Karpas-422 (cell line): ENCODE results near the gene RAB30. TPM values are rescaled to one million over a fixed set of nuclear protein-coding genes. Genes with fewer than 3 reads are reported as not detected.

Experiments used
- DNase-seq: peaks from one replicate; pipeline ENCODE4 v3.0.0-alpha.2; 2015
- H2AFZ ChIP-seq: fragments of 200-600 bp; sonication (generic); 2 replicates; pipeline ENCODE4 v1.6.1; 2014; ENCODE audit warnings: antibody characterized with exemption, low read length, mixed read lengths
- H3K27ac ChIP-seq: fragments of 200-600 bp; sonication (generic); 2 replicates; pipeline ENCODE4 v1.5.1; 2014; ENCODE audit warnings: mild to moderate bottlenecking, low read length, moderate library complexity
- H3K27me3 ChIP-seq: fragments of 200-600 bp; sonication (generic); 2 replicates; pipeline ENCODE4 v1.6.1; 2014; ENCODE audit warnings: low read length, mixed read lengths
- H3K36me3 ChIP-seq: fragments of 200-600 bp; sonication (generic); 2 replicates; pipeline ENCODE4 v1.6.1; 2014; ENCODE audit warnings: low read length, mixed read lengths; ENCODE audit not compliant: insufficient read depth
- H3K4me1 ChIP-seq: fragments of 200-600 bp; sonication (generic); 2 replicates; pipeline ENCODE4 v1.6.1; 2014; ENCODE audit warnings: mild to moderate bottlenecking, low read length, mixed read lengths
- H3K4me2 ChIP-seq: fragments of 200-600 bp; sonication (generic); 2 replicates; pipeline ENCODE4 v1.6.1; 2014; ENCODE audit warnings: low read length, low read depth, mild to moderate bottlenecking; ENCODE audit not compliant: poor library complexity, severe bottlenecking
- H3K4me3 ChIP-seq: fragments of 200-600 bp; sonication (generic); 2 replicates; pipeline ENCODE4 v1.5.1; 2014; ENCODE audit warnings: mild to moderate bottlenecking, antibody characterized with exemption, low read length, mixed read lengths
- H3K79me2 ChIP-seq: fragments of 200-600 bp; sonication (generic); 2 replicates; pipeline ENCODE4 v1.6.1; 2014; ENCODE audit warnings: mild to moderate bottlenecking, low read length, mixed read lengths
- H3K9ac ChIP-seq: fragments of 200-600 bp; sonication (generic); 2 replicates; pipeline ENCODE4 v1.6.0; 2014; ENCODE audit warnings: low read length
- H3K9me2 ChIP-seq: fragments of 200-600 bp; sonication (generic), shearing (Covaris generic); replicated peaks from 2 replicates; pipeline ENCODE4 v1.6.0; 2014; ENCODE audit warnings: mild to moderate bottlenecking, low read length, moderate library complexity; ENCODE audit not compliant: insufficient read depth
- H3K9me3 ChIP-seq: fragments of 300-700, 200-600 bp; sonication (generic); 2 replicates; pipeline ENCODE4 v1.6.1; 2014; ENCODE audit warnings: low read length, mixed read lengths
- H4K20me1 ChIP-seq: fragments of 200-600 bp; sonication (generic); 2 replicates; pipeline ENCODE4 v1.6.1; 2014; ENCODE audit warnings: mild to moderate bottlenecking, antibody characterized with exemption, low read length, low read depth; ENCODE audit not compliant: insufficient read depth
- total RNA-seq: library from RNA; depleted of rRNA; stranded (reverse); fragments of >200 nt; shearing (Covaris generic); gene quantifications from 2 replicates; pipeline ENCODE4 v1.2.3, GENCODE V29; 2014; ENCODE audit warnings: low replicate concordance; rRNA removed

The RAB30 gene, protein sequence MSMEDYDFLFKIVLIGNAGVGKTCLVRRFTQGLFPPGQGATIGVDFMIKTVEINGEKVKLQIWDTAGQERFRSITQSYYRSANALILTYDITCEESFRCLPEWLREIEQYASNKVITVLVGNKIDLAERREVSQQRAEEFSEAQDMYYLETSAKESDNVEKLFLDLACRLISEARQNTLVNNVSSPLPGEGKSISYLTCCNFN
- 66.5 and 66.7 TPM in 2 replicates for total RNA-seq

GRCh38 chr11:83071567-83072349 lies at the start of gene RAB30:
RAB30 (minus strand) TSS chr11:83071897; CDS start chr11:82997316, 74,581 bp downstream.
- H3K79me2 ChIP-seq: peaks cover 71% of the 10 kb centered on the region
- no peaks in the 10 kb centered on the region; the same call in 1 of the 2 replicates for H4K20me1 ChIP-seq
- peaks cover 35% of the 10 kb centered on the region for H3K36me3 ChIP-seq

GRCh38 chr11:83120327-83120726 lies 48.6 kb upstream of the RAB30 start:
- Histone ChIP-seq H3K36me3 (no peaks in the 10 kb centered on the region), H3K9ac (no peak overlapping the region), H2AFZ (peak overlapping the region; percentile 2; the same call in 1 of the 2 replicates), H3K79me2 (no peaks in the 10 kb centered on the region), H3K4me1 (peaks cover 40% of the 10 kb centered on the region), H3K4me3 (no peak overlapping the region), H3K4me2 (no peak overlapping the region), H3K9me3 (no peaks in the 10 kb centered on the region), H3K9me2 (no peaks in the 10 kb centered on the region), H3K27me3 (no peaks in the 10 kb centered on the region), H4K20me1 (no peaks in the 10 kb centered on the region), H3K27ac (no peak overlapping the region)
- no peak for DNase-seq

More at GRCh38 chr11:83071567-83072349, at the start of gene RAB30:
- Histone ChIP-seq H3K4me1 (peaks cover 45% of the 10 kb centered on the region), H3K27ac (peak within 1 kb of the TSS; percentile 98), H3K4me2 (peak within 1 kb of the TSS; percentile 92), H3K9me3 (no peaks in the 10 kb centered on the region), H3K9ac (peak within 1 kb of the TSS; percentile 91), H3K4me3 (peak within 1 kb of the TSS; percentile 96), H2AFZ (no peak within 1 kb of the TSS), H3K9me2 (no peaks in the 10 kb centered on the region), H3K27me3 (no peaks in the 10 kb centered on the region)
- DNase-seq: peak; percentile 100

DNA sequence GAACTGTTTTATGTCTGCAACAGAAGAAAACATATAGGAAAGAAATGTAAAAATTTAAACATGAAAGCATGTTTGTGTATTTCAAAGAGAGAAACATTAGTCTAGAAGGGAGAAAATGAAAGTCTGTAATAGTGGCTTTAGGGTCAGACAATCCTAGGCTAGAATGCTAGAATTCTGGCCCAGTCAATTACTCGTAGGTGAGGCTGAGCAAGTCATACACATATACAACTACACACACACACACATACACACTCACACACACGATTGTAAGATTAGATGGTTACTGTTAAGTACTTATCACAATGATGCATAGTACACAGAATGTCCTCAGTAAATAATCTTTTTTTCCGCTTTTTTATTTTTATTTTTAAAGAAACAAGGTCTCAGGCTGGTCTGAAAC lies 47.5 kb upstream of the RAB30 start:
- Histone ChIP-seq H3K9ac (no peak overlapping the region), H3K4me2 (no peak overlapping the region), H3K27ac (no peak overlapping the region), H3K9me3 (no peaks in the 10 kb centered on the region), H3K4me3 (no peak overlapping the region), H3K4me1 (peaks cover 40% of the 10 kb centered on the region), H2AFZ (no peak overlapping the region), H3K79me2 (no peaks in the 10 kb centered on the region), H3K27me3 (no peaks in the 10 kb centered on the region), H3K36me3 (no peaks in the 10 kb centered on the region), H4K20me1 (no peaks in the 10 kb centered on the region), H3K9me2 (no peaks in the 10 kb centered on the region)
- DNase-seq: no peak

- DNase-seq: no peak
- Histone ChIP-seq H2AFZ (no peak overlapping the region), H4K20me1 (no peaks in the 10 kb centered on the region), H3K4me1 (peaks cover 40% of the 10 kb centered on the region), H3K9me3 (no peaks in the 10 kb centered on the region), H3K27ac (no peak overlapping the region), H3K9ac (no peak overlapping the region), H3K4me3 (no peak overlapping the region), H3K9me2 (no peaks in the 10 kb centered on the region), H3K27me3 (no peaks in the 10 kb centered on the region), H3K79me2 (no peaks in the 10 kb centered on the region), H3K4me2 (no peak overlapping the region), H3K36me3 (no peaks in the 10 kb centered on the region)
Measured at GRCh38 chr11:83118814-83119213, 47.1 kb upstream of the RAB30 start.

DNA sequence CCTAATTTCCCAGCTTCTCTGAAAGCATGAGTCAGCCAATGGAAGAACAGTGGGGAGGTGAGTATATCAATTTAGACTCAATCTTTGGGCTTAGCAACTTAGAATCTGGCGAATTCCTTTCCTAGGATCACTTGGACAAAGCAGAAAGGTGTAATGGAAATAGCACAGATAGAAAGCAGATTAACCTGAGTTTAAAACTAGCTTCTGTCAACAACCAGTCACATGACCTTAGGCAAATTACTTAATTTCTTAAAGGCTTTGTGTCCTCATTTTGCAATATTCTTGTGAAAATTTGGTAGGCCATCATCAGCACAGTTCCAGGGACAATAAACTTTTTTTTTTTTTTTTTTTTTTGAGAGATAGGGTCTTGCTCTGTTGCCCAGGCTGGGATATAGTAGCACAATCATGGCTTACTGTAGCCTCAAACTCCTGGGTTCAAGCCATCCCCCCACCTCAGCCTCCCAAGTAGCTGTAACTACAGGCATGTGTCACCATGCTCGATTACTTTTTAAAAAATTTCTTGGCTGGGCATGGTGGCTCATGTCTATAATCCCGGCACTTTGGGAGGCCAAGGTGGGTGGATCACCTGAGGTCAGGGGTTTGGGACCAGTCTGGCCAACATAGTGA lies 44.4 kb upstream of the RAB30 start:
- Histone ChIP-seq H3K9ac (no peak overlapping the region), H2AFZ (no peak overlapping the region), H3K4me2 (peak overlapping the region; percentile 70)

GRCh38 chr11:83115551-83115950 lies 43.9 kb upstream of the RAB30 start:
- Histone ChIP-seq H3K9me3 (no peaks in the 10 kb centered on the region), H3K9ac (no peak overlapping the region), H3K79me2 (no peaks in the 10 kb centered on the region), H3K4me2 (no peak overlapping the region), H3K36me3 (no peaks in the 10 kb centered on the region), H2AFZ (no peak overlapping the region), H3K9me2 (no peaks in the 10 kb centered on the region), H4K20me1 (no peaks in the 10 kb centered on the region), H3K27me3 (no peaks in the 10 kb centered on the region), H3K27ac (no peak overlapping the region), H3K4me3 (no peak overlapping the region), H3K4me1 (peaks cover 38% of the 10 kb centered on the region)
- DNase-seq: no peak

More for the DNA sequence above, 44.4 kb upstream of the RAB30 start:
- no peaks in the 10 kb centered on the region for H3K9me3 ChIP-seq
- H3K4me1 ChIP-seq: peaks cover 40% of the 10 kb centered on the region
- H3K4me3 ChIP-seq: no peak overlapping the region
- H3K9me2 ChIP-seq: no peaks in the 10 kb centered on the region
- no peaks in the 10 kb centered on the region for H3K36me3 ChIP-seq
- no peak for DNase-seq
- H3K79me2 ChIP-seq: no peaks in the 10 kb centered on the region
- no peaks in the 10 kb centered on the region for H4K20me1 ChIP-seq
- no peak overlapping the region for H3K27ac ChIP-seq
- no peaks in the 10 kb centered on the region for H3K27me3 ChIP-seq

- Histone ChIP-seq H3K9me3 (no peaks in the 10 kb centered on the region), H3K27me3 (no peaks in the 10 kb centered on the region), H3K79me2 (no peaks in the 10 kb centered on the region), H3K36me3 (no peaks in the 10 kb centered on the region), H3K4me3 (no peak overlapping the region), H2AFZ (no peak overlapping the region), H3K9me2 (no peaks in the 10 kb centered on the region), H3K4me1 (peaks cover 32% of the 10 kb centered on the region), H3K4me2 (no peak overlapping the region), H3K9ac (no peak overlapping the region), H3K27ac (no peak overlapping the region), H4K20me1 (no peaks in the 10 kb centered on the region)
- DNase-seq: no peak
Measured at GRCh38 chr11:83115026-83115425, 43.3 kb upstream of the RAB30 start.

GRCh38 chr11:83112886-83113285 lies 41.2 kb upstream of the RAB30 start:
- H2AFZ ChIP-seq: no peak overlapping the region
- no peaks in the 10 kb centered on the region for H3K79me2 ChIP-seq
- H3K4me2 ChIP-seq: no peak overlapping the region
- H3K9ac ChIP-seq: no peak overlapping the region
- H3K9me3 ChIP-seq: no peaks in the 10 kb centered on the region
- peaks cover 14% of the 10 kb centered on the region for H3K4me1 ChIP-seq
- no peaks in the 10 kb centered on the region for H3K36me3 ChIP-seq
- no peak overlapping the region for H3K27ac ChIP-seq
- no peaks in the 10 kb centered on the region for H4K20me1 ChIP-seq
- H3K9me2 ChIP-seq: no peaks in the 10 kb centered on the region
- H3K27me3 ChIP-seq: no peaks in the 10 kb centered on the region
- DNase-seq: no peak
- H3K4me3 ChIP-seq: no peak overlapping the region
